H1 (cell line): ENCODE data around the gene FOXG1.

Experiments
- CTCF ChIP-seq, 3 experiments: IDR thresholded peaks; 1 replicate in 2 of 3; 2 replicates in 1 of 3; pipeline versions ENCODE4 v1.5.1 to v1.6.1; 2011; ENCODE audit warnings: low read length in 3 of 3, mild to moderate bottlenecking in 3 of 3, inconsistent platforms in 2 of 3, low read depth in 1 of 3, moderate library complexity in 1 of 3; ENCODE audit not compliant: insufficient read depth in 1 of 3; ENCODE audit errors: control extremely low read depth in 1 of 3
- EZH2 ChIP-seq: fragments of 200-600 bp; sonication (generic); IDR thresholded peaks from 2 replicates; pipeline ENCODE4 v1.7.1; 2012; ENCODE audit warnings: low read depth, mild to moderate bottlenecking, moderate library complexity, low read length, inconsistent platforms; ENCODE audit not compliant: severe bottlenecking
- JUND ChIP-seq: IDR thresholded peaks from 2 replicates; pipeline ENCODE4 v1.6.1; 2011; ENCODE audit warnings: mild to moderate bottlenecking, improper control_type of control experiment, low read length
- YY1 ChIP-seq: IDR thresholded peaks from 2 replicates; pipeline ENCODE4 v1.6.1; 2011; ENCODE audit warnings: low read depth, mild to moderate bottlenecking, low read length

GRCh38 chr14:28755884-28756268 is 10.7 kb upstream of the FOXG1 start:
- TF ChIP-seq YY1: no peak
- TF ChIP-seq JUND: no peak
- TF ChIP-seq CTCF (IDR thresholded peaks at IDR 0.05; ENCODE audit: control extremely low read depth in 1 of 3, insufficient read depth in 1 of 3, low read depth in 1 of 3, low read length in 3 of 3): no peak
- TF ChIP-seq EZH2: no peak
